ENCODE results near the gene ARPC2. TPM values are rescaled to one million over a fixed set of nuclear protein-coding genes. Genes with fewer than 3 reads are reported as not detected.

Gene ARPC2
- total RNA-seq, 3 donors from 2014 or later (not counting 1 experiment from before 2014, with no cell fraction given), result 824 to 880 (median 830) TPM

DNA sequence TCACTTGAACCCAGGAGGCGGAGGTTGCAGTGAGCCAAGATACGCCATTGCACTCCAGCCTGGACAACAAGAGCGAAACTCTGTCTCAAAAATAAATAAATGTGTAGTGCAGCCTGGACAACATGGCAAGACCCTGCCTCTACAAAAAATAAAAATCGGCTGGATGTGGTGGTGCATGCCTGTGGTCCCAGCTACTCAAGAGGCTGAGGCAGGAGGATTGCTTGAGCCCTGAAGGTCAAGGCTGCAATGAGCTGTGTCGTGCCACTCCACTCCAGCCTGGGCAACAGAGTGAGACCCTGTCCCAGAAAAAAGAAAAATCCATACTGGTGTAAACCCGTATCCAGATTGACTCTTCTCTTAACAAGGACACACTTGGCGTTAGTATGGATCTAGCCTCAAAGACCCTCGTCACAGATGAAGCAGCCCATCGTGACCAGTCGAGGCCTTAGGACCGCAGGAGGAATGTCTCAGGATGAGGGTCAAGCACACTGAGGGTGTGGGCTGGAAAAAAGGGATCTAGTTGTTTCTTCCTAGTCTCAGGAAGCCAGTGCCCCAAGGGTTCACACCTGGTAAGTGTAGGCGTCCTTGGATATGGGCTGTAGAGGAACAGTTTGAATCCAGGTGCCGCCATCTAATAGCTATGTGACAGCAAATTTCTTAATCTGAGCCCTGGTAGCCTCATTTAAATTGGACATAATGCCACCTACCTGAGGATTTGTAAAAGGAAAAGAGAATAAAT, 39.8 kb downstream of the ARPC2 start:
- DNase-seq, result no peak
- Histone ChIP-seq H3K4me3 (ENCODE audit: low read length) (no peak overlapping the region), H3K27me3 (ENCODE audit: control insufficient read depth, insufficient read depth, low read length) (no peaks in the 10 kb centered on the region), H3K27ac (ENCODE audit: low read length) (peak overlapping the region; percentile 53), H3K4me1 (ENCODE audit: control insufficient read depth, insufficient read depth, low read length) (peaks cover 49% of the 10 kb centered on the region), H3K36me3 (ENCODE audit: control insufficient read depth, insufficient read depth, low read length) (peaks cover 48% of the 10 kb centered on the region), H3K9me3 (ENCODE audit: control insufficient read depth, insufficient read depth, low read length) (no peaks in the 10 kb centered on the region)
- Mint-ChIP-seq H3K27ac (peak overlapping the region; percentile 90 to 92), H3K36me3 (peaks cover 23% of the 10 kb centered on the region), H3K4me3 (no peak overlapping the region), H3K9me3 (no peaks in the 10 kb centered on the region), H3K4me1 (peaks cover 24 to 41% of the 10 kb centered on the region in 2 donors), H3K27me3 (ENCODE audit: low read depth in 2 of 2) (no peaks in the 10 kb centered on the region)
- ATAC-seq, result no peak
- WGBS (ENCODE audit: insufficient coverage), result 92% methylated on average over 13 of the region's 13 CpGs
- intact Hi-C loops (cut with micrococcal nuclease), result loop anchor here (1.0 to 5.0 kb wide), 3 partner anchors 34 to 87 kb away; no protein-coding TSS in a partner anchor
- TF ChIP-seq CTCF (IDR thresholded peaks at IDR 0.05), result no peak

GRCh38 chr2:218257390-218257981, 40.5 kb downstream of the ARPC2 start:
- H3K36me3 Mint-ChIP-seq, result peaks cover 23% of the 10 kb centered on the region
- H3K36me3 ChIP-seq (ENCODE audit: control insufficient read depth, insufficient read depth, low read length), result peaks cover 41% of the 10 kb centered on the region
- intact Hi-C loops (cut with micrococcal nuclease), result loop anchor here (1.0 to 5.0 kb wide), 3 partner anchors 35 to 88 kb away; no protein-coding TSS in a partner anchor
- H3K4me3 ChIP-seq (ENCODE audit: low read length), result no peak overlapping the region
- no peaks in the 10 kb centered on the region for H3K9me3 ChIP-seq (ENCODE audit: control insufficient read depth, insufficient read depth, low read length)
- peak overlapping the region; percentile 62 for H3K4me3 Mint-ChIP-seq
- TF ChIP-seq CTCF (IDR thresholded peaks at IDR 0.05), result peak; percentile 73
- DNase-seq (peak; percentile 69 to 85), ATAC-seq (peak; percentile 82 to 92 (median 92))
- peak overlapping the region; percentile 53 for H3K27ac ChIP-seq (ENCODE audit: low read length)
- no peaks in the 10 kb centered on the region for H3K9me3 Mint-ChIP-seq
- H3K27me3 ChIP-seq (ENCODE audit: control insufficient read depth, insufficient read depth, low read length), result no peaks in the 10 kb centered on the region
- no peaks in the 10 kb centered on the region for H3K27me3 Mint-ChIP-seq (ENCODE audit: low read depth in 2 of 2)
- peak overlapping the region; percentile 90 to 92 for H3K27ac Mint-ChIP-seq
- peaks cover 24 to 41% of the 10 kb centered on the region in 2 donors for H3K4me1 Mint-ChIP-seq
- 13% methylated on average over 8 of the region's 8 CpGs for WGBS (ENCODE audit: insufficient coverage)
- peaks cover 54% of the 10 kb centered on the region for H3K4me1 ChIP-seq (ENCODE audit: control insufficient read depth, insufficient read depth, low read length)

GRCh38 chr2:218259099-218259961, 42.3 kb downstream of the ARPC2 start:
- H3K27ac Mint-ChIP-seq, result peak overlapping the region; percentile 70 to 90
- H3K27ac ChIP-seq (ENCODE audit: low read length), result no peak overlapping the region
- H3K4me3 ChIP-seq (ENCODE audit: low read length), result no peak overlapping the region
- no peaks in the 10 kb centered on the region for H3K27me3 Mint-ChIP-seq (ENCODE audit: low read depth in 2 of 2)
- intact Hi-C loops (cut with micrococcal nuclease), result loop anchor here (5.0 kb wide), 1 partner anchor 37 kb away; no protein-coding TSS in a partner anchor
- TF ChIP-seq CTCF (IDR thresholded peaks at IDR 0.05), result no peak
- no peaks in the 10 kb centered on the region for H3K9me3 Mint-ChIP-seq
- no peaks in the 10 kb centered on the region for H3K27me3 ChIP-seq (ENCODE audit: control insufficient read depth, insufficient read depth, low read length)
- ATAC-seq (no peak), DNase-seq (no peak)
- peaks cover 63% of the 10 kb centered on the region for H3K4me1 ChIP-seq (ENCODE audit: control insufficient read depth, insufficient read depth, low read length)
- no peaks in the 10 kb centered on the region for H3K9me3 ChIP-seq (ENCODE audit: control insufficient read depth, insufficient read depth, low read length)
- H3K36me3 ChIP-seq (ENCODE audit: control insufficient read depth, insufficient read depth, low read length), result peaks cover 36% of the 10 kb centered on the region
- WGBS (ENCODE audit: insufficient coverage), result 85% methylated on average over 15 of the region's 15 CpGs
- peaks cover 31 to 49% of the 10 kb centered on the region in 2 donors for H3K4me1 Mint-ChIP-seq
- H3K36me3 Mint-ChIP-seq, result peaks cover 8% of the 10 kb centered on the region
- H3K4me3 Mint-ChIP-seq, result peak overlapping the region; percentile 17
